OCI-LY7 (cell line): ENCODE measurements around the gene ZDHHC8. TPM values are rescaled to one million over a fixed set of nuclear protein-coding genes. Genes with fewer than 3 reads are reported as not detected.

Source experiments
- BruUV-seq: library from RNA; stranded (reverse); fragments of 400-500 nt; replicated peaks from 2 replicates; lab custom pipeline; 2021; lab: Mats Ljungman, UMichigan
- CTCF ChIA-PET: fragments of 300-600 bp; sonication (Branson Sonifier 250); formaldehyde crosslinking; loops from one replicate; lab custom pipeline; 2022; ENCODE audit warnings: antibody characterized with exemption; ENCODE audit not compliant: unreplicated experiment; lab: Charles Lee
- POLR2A ChIA-PET: fragments of 300-600 bp; sonication (Branson Sonifier 250); formaldehyde crosslinking; loops from one replicate; lab custom pipeline; 2022; ENCODE audit warnings: antibody characterized with exemption; lab: Charles Lee
- DNase-seq: peaks from one replicate; pipeline ENCODE4 v3.0.0-alpha.2; 2015; ENCODE audit warnings: low spot score
- H2AFZ ChIP-seq: fragments of 200-600 bp; sonication (generic), shearing (Covaris generic); 2 replicates; pipeline ENCODE4 v1.6.1; 2014; ENCODE audit warnings: mild to moderate bottlenecking, antibody characterized with exemption, low read length, moderate library complexity
- H3K27ac ChIP-seq: fragments of 200-600 bp; sonication (generic); 2 replicates; pipeline ENCODE4 v1.5.1; 2014; ENCODE audit warnings: mixed run types, low read depth, mild to moderate bottlenecking, moderate library complexity, low read length, inconsistent platforms; ENCODE audit not compliant: poor library complexity, severe bottlenecking
- H3K36me3 ChIP-seq: fragments of 200-600 bp; sonication (generic); 2 replicates; pipeline ENCODE4 v1.6.1; 2014; ENCODE audit warnings: mild to moderate bottlenecking, antibody characterized with exemption, low read length, moderate library complexity, mixed read lengths; ENCODE audit not compliant: insufficient read depth
- H3K4me1 ChIP-seq: fragments of 200-600 bp; sonication (generic); 2 replicates; pipeline ENCODE4 v1.5.1; 2014; ENCODE audit warnings: mild to moderate bottlenecking, low read length; ENCODE audit not compliant: insufficient read depth, poor library complexity, severe bottlenecking
- H3K4me2 ChIP-seq: fragments of 200-600 bp; sonication (generic); 2 replicates; pipeline ENCODE4 v1.6.1; 2014; ENCODE audit warnings: mild to moderate bottlenecking, low read length
- H3K4me3 ChIP-seq: fragments of 200-600 bp; sonication (generic); 2 replicates; pipeline ENCODE4 v1.5.1; 2014; ENCODE audit warnings: mild to moderate bottlenecking, low read depth, low read length; ENCODE audit not compliant: poor library complexity, severe bottlenecking
- H3K79me2 ChIP-seq: fragments of 200-600 bp; sonication (generic); 2 replicates; pipeline ENCODE4 v1.6.1; 2016; ENCODE audit warnings: low read depth, mild to moderate bottlenecking, low read length, moderate library complexity, mixed read lengths; ENCODE audit not compliant: insufficient read depth
- H3K9me2 ChIP-seq: fragments of 200-600 bp; sonication (generic); 2 replicates; pipeline ENCODE4 v1.6.1; 2016; ENCODE audit warnings: mild to moderate bottlenecking, low read length, mixed read lengths; ENCODE audit not compliant: insufficient read depth
- H3K9me3 ChIP-seq: fragments of 200-600 bp; sonication (generic); 2 replicates; pipeline ENCODE4 v1.6.1; 2014; ENCODE audit warnings: mild to moderate bottlenecking, mixed run types, low read length, mixed read lengths
- H4K20me1 ChIP-seq: fragments of 200-600 bp; sonication (generic); 2 replicates; pipeline ENCODE4 v1.6.1; 2014; ENCODE audit warnings: mild to moderate bottlenecking, antibody characterized with exemption, low read length, moderate library complexity, mixed read lengths; ENCODE audit not compliant: insufficient read depth
- CTCF ChIP-seq: fragments of 200-600 bp; sonication (generic); conservative IDR thresholded peaks from 2 replicates; pipeline ENCODE4 v1.5.1; 2014; ENCODE audit warnings: mild to moderate bottlenecking, antibody characterized with exemption, low read length, moderate library complexity, mixed read lengths
- EZH2phosphoT487 ChIP-seq: fragments of 200-600 bp; sonication (generic); IDR thresholded peaks from 2 replicates; pipeline ENCODE4 v1.6.1; 2018; ENCODE audit warnings: low read depth, borderline replicate concordance, mild to moderate bottlenecking, mixed run types, antibody characterized with exemption, low read length, moderate library complexity, mixed read lengths
- intact Hi-C: fragments of 100-400 bp; cut with micrococcal nuclease; formaldehyde crosslinking; loops from one replicate; pipeline ENCODE4 v1.10.0; 2022; ENCODE audit not compliant: unreplicated experiment
- total RNA-seq, 2 experiments: library from RNA; depleted of rRNA in 1 of 2; stranded (reverse); fragments of >200 nt in 1 of 2; shearing (Covaris generic) in 1 of 2; gene quantifications; 2 replicates each; pipeline ENCODE4 v1.2.3, GENCODE V29; 2014 to 2022

Gene ZDHHC8
- total RNA-seq, 2 experiments from 2014 or later = 2.3 to 16.7 TPM

DNA sequence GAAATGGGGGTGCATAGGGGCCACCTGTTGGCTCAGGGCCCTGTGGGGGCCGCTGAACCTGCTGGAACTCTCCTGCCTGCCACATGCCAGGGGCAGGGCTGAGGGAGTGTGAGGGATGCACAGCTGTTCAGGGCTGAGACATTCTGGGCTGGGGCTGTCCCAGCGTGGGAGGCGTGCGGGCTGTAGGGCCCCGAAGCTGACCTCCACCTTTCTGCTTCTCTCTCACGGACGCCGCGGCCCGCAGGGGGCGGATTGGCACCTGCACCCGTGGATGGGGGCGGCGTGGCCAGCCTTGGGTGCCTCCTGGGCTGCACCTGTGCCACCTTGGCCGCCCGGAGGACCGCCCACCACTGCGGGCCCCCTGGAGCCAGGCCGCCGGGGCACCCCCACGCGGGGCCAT lies 15.2 kb downstream of the ZDHHC8 start:
- Histone ChIP-seq H3K4me3 (no peak overlapping the region), H3K36me3 (no peaks in the 10 kb centered on the region), H3K9me2 (no peaks in the 10 kb centered on the region), H3K4me2 (no peak overlapping the region), H3K4me1 (no peaks in the 10 kb centered on the region), H3K79me2 (no peaks in the 10 kb centered on the region), H4K20me1 (no peaks in the 10 kb centered on the region), H3K27ac (no peak overlapping the region), H2AFZ (no peak overlapping the region), H3K9me3 (no peaks in the 10 kb centered on the region)
- BruUV-seq = no TSS peak
- intact Hi-C loops = no loop called here
- ChIA-PET POLR2A (no interaction called here), CTCF (no interaction called here)
- TF ChIP-seq EZH2phosphoT487 (no peak), CTCF (no peak)
- DNase-seq = no peak

- DNase-seq = no peak
- H3K9me3 ChIP-seq = no peaks in the 10 kb centered on the region
- H3K79me2 ChIP-seq = no peaks in the 10 kb centered on the region
- BruUV-seq = no TSS peak
- no peak overlapping the region for H3K4me3 ChIP-seq
- intact Hi-C loops = no loop called here
- no peak overlapping the region for H3K27ac ChIP-seq
- ChIA-PET POLR2A (no interaction called here), CTCF (no interaction called here)
- TF ChIP-seq EZH2phosphoT487 (no peak), CTCF (no peak)
- no peak overlapping the region for H2AFZ ChIP-seq
- H3K4me1 ChIP-seq = no peaks in the 10 kb centered on the region
- H3K9me2 ChIP-seq = no peaks in the 10 kb centered on the region
- H4K20me1 ChIP-seq = no peaks in the 10 kb centered on the region
- no peaks in the 10 kb centered on the region for H3K36me3 ChIP-seq
- no peak overlapping the region for H3K4me2 ChIP-seq
Observed at GRCh38 chr22:20147237-20147988, 15.8 kb downstream of the ZDHHC8 start.

DNA sequence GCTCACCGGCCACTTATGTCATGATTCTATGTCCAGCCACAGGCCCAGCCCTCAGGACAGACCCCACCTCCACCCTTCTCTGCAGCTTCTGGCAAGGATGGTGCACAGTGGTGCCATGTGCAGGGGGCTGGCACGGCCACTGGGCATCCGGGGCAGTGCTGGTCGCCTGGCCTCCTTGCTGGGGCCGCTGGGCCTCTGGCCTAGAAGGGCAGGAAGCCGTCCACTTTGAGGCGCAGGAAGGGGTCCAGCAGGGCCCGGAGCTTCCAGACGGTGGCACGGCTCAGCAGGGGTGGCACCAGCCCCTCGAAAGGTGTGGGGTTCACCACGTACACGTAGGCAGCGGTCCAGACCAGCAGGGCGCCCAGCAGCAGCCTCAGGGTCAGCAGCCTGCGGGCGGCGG lies 16.8 kb downstream of the ZDHHC8 start:
- Histone ChIP-seq H3K9me3 (no peaks in the 10 kb centered on the region), H3K79me2 (no peaks in the 10 kb centered on the region), H3K4me1 (no peaks in the 10 kb centered on the region), H2AFZ (no peak overlapping the region), H3K27ac (no peak overlapping the region), H3K4me2 (no peak overlapping the region), H3K4me3 (no peak overlapping the region), H3K9me2 (no peaks in the 10 kb centered on the region), H3K36me3 (no peaks in the 10 kb centered on the region), H4K20me1 (no peaks in the 10 kb centered on the region)
- ChIA-PET POLR2A (no interaction called here), CTCF (no interaction called here)
- no TSS peak for BruUV-seq
- intact Hi-C loops = no loop called here
- no peak for DNase-seq
- TF ChIP-seq CTCF (no peak), EZH2phosphoT487 (no peak)
